ENCODE measurements around the gene RNF43. TPM values are rescaled to one million over a fixed set of nuclear protein-coding genes. Genes with fewer than 3 reads are reported as not detected.
A peak's percentile ranks its signal among the peaks of the same experiment; 100 is the strongest.
"Not testable (repeated sequence)": the region's sequence is repeated elsewhere in the genome, so short reads cannot be mapped to it uniquely, and the experiment has no call there.

Gene RNF43
- total RNA-seq, 1 experiment from 2014 or later: 42.2 TPM

DNA sequence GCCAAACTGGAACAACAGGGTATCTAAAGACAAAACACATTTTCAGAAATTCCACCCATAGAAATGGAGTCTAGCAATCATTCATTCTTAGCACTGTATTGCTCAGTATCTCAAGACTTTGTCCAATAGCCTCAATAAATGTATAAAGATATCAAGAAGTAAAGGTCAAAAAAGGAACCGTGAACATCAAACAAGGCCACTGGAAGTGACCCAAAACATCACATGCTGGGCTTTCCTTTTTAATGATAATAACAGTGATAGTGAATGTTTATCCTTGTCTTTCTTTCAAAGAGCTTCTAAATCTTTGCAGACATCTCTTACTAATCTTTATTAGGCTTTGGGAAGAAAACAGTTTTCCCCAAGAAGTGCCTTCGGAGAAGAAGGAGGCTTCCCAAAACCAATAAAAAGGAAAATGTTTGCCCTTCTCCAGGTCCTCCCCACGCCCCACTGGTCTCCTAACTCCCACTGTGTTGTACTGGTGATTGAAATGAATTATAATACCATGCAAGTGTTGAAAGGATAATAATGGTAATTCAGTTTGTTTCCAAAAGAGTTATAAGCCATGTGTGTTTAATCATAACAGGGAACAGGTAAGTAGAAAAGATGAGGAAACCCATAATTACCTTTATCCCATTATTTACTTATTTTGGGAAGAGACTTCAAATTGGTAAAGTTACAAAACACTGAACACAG lies 18.6 kb downstream of the RNF43 start:
- H3K9ac ChIP-seq (ENCODE audit: low read length): peak overlapping the region; percentile 2; the same call in 1 of the 2 replicates
- TF ChIP-seq, protein P1, sequence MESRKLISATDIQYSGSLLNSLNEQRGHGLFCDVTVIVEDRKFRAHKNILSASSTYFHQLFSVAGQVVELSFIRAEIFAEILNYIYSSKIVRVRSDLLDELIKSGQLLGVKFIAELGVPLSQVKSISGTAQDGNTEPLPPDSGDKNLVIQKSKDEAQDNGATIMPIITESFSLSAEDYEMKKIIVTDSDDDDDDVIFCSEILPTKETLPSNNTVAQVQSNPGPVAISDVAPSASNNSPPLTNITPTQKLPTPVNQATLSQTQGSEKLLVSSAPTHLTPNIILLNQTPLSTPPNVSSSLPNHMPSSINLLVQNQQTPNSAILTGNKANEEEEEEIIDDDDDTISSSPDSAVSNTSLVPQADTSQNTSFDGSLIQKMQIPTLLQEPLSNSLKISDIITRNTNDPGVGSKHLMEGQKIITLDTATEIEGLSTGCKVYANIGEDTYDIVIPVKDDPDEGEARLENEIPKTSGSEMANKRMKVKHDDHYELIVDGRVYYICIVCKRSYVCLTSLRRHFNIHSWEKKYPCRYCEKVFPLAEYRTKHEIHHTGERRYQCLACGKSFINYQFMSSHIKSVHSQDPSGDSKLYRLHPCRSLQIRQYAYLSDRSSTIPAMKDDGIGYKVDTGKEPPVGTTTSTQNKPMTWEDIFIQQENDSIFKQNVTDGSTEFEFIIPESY (IDR thresholded peaks at IDR 0.05; ENCODE audit: extremely low read depth, insufficient replicate concordance, low read length): no peak
- TF ChIP-seq JUND (IDR thresholded peaks at IDR 0.05) (peak; percentile 28; the same call in 1 of the 2 replicates), SP1 (IDR thresholded peaks at IDR 0.05; ENCODE audit: low read depth) (0 out of 2 replicates have a peak, but pooled peaks have one; percentile 16), ATF3 (IDR thresholded peaks at IDR 0.05) (no peak), EZH2phosphoT487 (IDR thresholded peaks at IDR 0.05; ENCODE audit: borderline replicate concordance) (no peak)
- DNase-seq (ENCODE audit: low read depth, low spot score) (no peak), ATAC-seq (no peak)
- no peaks in the 10 kb centered on the region for H3K9me2 ChIP-seq (ENCODE audit: insufficient read depth)
- H3K4me2 ChIP-seq (ENCODE audit: low read length): peak overlapping the region; percentile 59
- H3K79me2 ChIP-seq (ENCODE audit: insufficient read depth, low read length): peaks cover 84% of the 10 kb centered on the region
- H3K27me3 ChIP-seq (ENCODE audit: insufficient read depth, low read length): no peaks in the 10 kb centered on the region
- H3K36me3 ChIP-seq (ENCODE audit: control insufficient read depth in 1 of 2, insufficient read depth in 2 of 2, low read length in 2 of 2): no peaks in the 10 kb centered on the region; a peak in 1 of 4 replicates
- no peak overlapping the region for H2AFZ ChIP-seq (ENCODE audit: low read depth, low read length, poor library complexity, severe bottlenecking)
- no peaks in the 10 kb centered on the region for H4K20me1 ChIP-seq (ENCODE audit: insufficient read depth)
- ChIA-PET POLR2A (interaction anchor here (0.9 to 2.6 kb wide), 3 partner anchors 14 to 19 kb away, joined by 3 to 10 read pairs (median 7); partner anchors contain the start of gene RNF43), RAD21 (ENCODE audit: low non-redundant PET in 1 of 2, low total read pairs in 2 of 2, uncharacterized antibody in 2 of 2, unreplicated experiment in 2 of 2) (no interaction called here), CTCF (no interaction called here)
- BruUV-seq (replicated peaks): no TSS peak
- H3K4me3 ChIP-seq (replicated peaks in 1 of 2; ENCODE audit: low read depth in 1 of 2, low read length in 2 of 2): no peak overlapping the region
- no peaks in the 10 kb centered on the region for H3K9me3 ChIP-seq (ENCODE audit: control insufficient read depth in 1 of 2, insufficient read depth in 1 of 2, low read depth in 1 of 2, low read length in 2 of 2)
- H3K4me1 ChIP-seq (ENCODE audit: control insufficient read depth in 1 of 2, insufficient read depth in 2 of 2, low read length in 2 of 2): peaks cover 93 to 100% of the 10 kb centered on the region in 2 experiments
- intact Hi-C loops (cut with micrococcal nuclease): no loop called here
- peak overlapping the region; percentile 50 for H3K27ac ChIP-seq (ENCODE audit: low read depth, low read length)

GRCh38 chr17:58397421-58397820 lies 19.9 kb downstream of the RNF43 start:
- ATAC-seq; H3K27me3 ChIP-seq (ENCODE audit: insufficient read depth, low read length); H3K4me3 ChIP-seq (replicated peaks in 1 of 2; ENCODE audit: low read depth in 1 of 2, low read length in 2 of 2); CTCF ChIA-PET; H3K9ac ChIP-seq (ENCODE audit: low read length); BruUV-seq (replicated peaks); DNase-seq (ENCODE audit: low read depth, low spot score); H3K9me3 ChIP-seq (ENCODE audit: control insufficient read depth in 1 of 2, insufficient read depth in 1 of 2, low read depth in 1 of 2, low read length in 2 of 2); H4K20me1 ChIP-seq (ENCODE audit: insufficient read depth); H3K36me3 ChIP-seq (ENCODE audit: control insufficient read depth in 1 of 2, insufficient read depth in 2 of 2, low read length in 2 of 2); RAD21 ChIA-PET (ENCODE audit: low non-redundant PET in 1 of 2, low total read pairs in 2 of 2, uncharacterized antibody in 2 of 2, unreplicated experiment in 2 of 2); H2AFZ ChIP-seq (ENCODE audit: low read depth, low read length, poor library complexity, severe bottlenecking); H3K9me2 ChIP-seq (ENCODE audit: insufficient read depth); intact Hi-C loops (cut with micrococcal nuclease): not testable (repeated sequence)
- H3K79me2 ChIP-seq (ENCODE audit: insufficient read depth, low read length): peaks cover 86% of the 10 kb centered on the region
- peak overlapping the region; percentile 59; the same call in 1 of the 2 replicates for H3K4me2 ChIP-seq (ENCODE audit: low read length)
- peaks cover 92 to 100% of the 10 kb centered on the region in 2 experiments for H3K4me1 ChIP-seq (ENCODE audit: control insufficient read depth in 1 of 2, insufficient read depth in 2 of 2, low read length in 2 of 2)
- POLR2A ChIA-PET: interaction anchor here (0.9 to 2.0 kb wide), 4 partner anchors 15 to 45 kb away, joined by 3 to 7 read pairs (median 5); partner anchors contain the start of genes RNF43 and SUPT4H1
- H3K27ac ChIP-seq (ENCODE audit: low read depth, low read length): peak overlapping the region; percentile 50; the same call in 1 of the 2 replicates
